Parathyroid adenoma (tissue), 2 donors: ENCODE measurements around the gene DTHD1.

Experiments
- H2AFZ ChIP-seq: fragments of 300-600 bp; sonication (generic); one replicate; pipeline ENCODE4 v1.7.0; 2017; ENCODE audit warnings: antibody characterized with exemption, mild to moderate bottlenecking
- H3K27ac ChIP-seq: fragments of 300-600 bp; sonication (generic); one replicate; pipeline ENCODE4 v1.7.0; 2017
- H3K27me3 ChIP-seq: fragments of 300-600 bp; sonication (generic); one replicate; pipeline ENCODE4 v1.7.0; 2017; ENCODE audit warnings: low read length; ENCODE audit not compliant: control insufficient read depth, insufficient read depth
- H3K36me3 ChIP-seq: fragments of 300-600 bp; sonication (generic); one replicate; pipeline ENCODE4 v1.7.0; 2017; ENCODE audit warnings: low read length; ENCODE audit not compliant: control insufficient read depth, insufficient read depth
- H3K4me1 ChIP-seq: fragments of 300-600 bp; sonication (generic); one replicate; pipeline ENCODE4 v1.7.0; 2017; ENCODE audit warnings: control low read depth
- H3K4me2 ChIP-seq: fragments of 300-600 bp; sonication (generic); one replicate; pipeline ENCODE4 v1.7.0; 2017; ENCODE audit warnings: low read length
- H3K4me3 ChIP-seq: fragments of 300-600 bp; sonication (generic); one replicate; pipeline ENCODE4 v1.7.0; 2017; ENCODE audit warnings: low read depth, low read length
- H3K79me2 ChIP-seq: fragments of 300-600 bp; sonication (generic); one replicate; pipeline ENCODE4 v1.7.0; 2017; ENCODE audit warnings: control low read depth
- H3K9ac ChIP-seq: fragments of 300-600 bp; sonication (generic); one replicate; pipeline ENCODE4 v1.7.0; 2017; ENCODE audit warnings: mild to moderate bottlenecking
- H3K9me3 ChIP-seq: fragments of 300-600 bp; sonication (generic); one replicate; pipeline ENCODE4 v1.7.0; 2017; ENCODE audit warnings: low read length; ENCODE audit not compliant: control insufficient read depth
- TF ChIP-seq, protein P1 (sequence below): fragments of 300-600 bp; sonication (generic); IDR thresholded peaks from one replicate; pipeline ENCODE4 v1.7.0; 2017; ENCODE audit warnings: antibody characterized with exemption, mild to moderate bottlenecking
- donor health status: primary hyperparathyroidism.

Gene DTHD1

DNA sequence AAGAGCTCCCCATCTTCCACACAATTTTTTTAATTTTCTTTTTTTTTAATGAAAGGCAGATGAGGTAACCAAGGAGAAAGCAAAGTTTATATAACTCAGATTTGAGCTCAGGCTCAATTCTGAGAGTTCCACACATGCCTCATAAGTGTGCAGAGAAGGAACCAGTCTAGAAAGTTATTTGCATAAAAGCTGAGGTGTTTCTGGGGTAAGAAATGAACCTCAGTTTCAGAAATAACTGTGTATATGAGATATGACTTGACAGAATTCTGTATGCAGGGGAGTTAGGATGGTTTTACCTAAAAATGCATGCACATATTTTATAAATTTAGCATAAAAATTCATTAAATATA, 51.3 kb downstream of the DTHD1 start:
- H3K27ac ChIP-seq: no peak overlapping the region
- H3K4me1 ChIP-seq: no peaks in the 10 kb centered on the region
- H3K27me3 ChIP-seq: no peaks in the 10 kb centered on the region
- no peak overlapping the region for H3K9ac ChIP-seq
- H3K4me3 ChIP-seq: no peak overlapping the region
- H3K4me2 ChIP-seq: no peak overlapping the region
- H2AFZ ChIP-seq: no peak overlapping the region
- H3K79me2 ChIP-seq: no peaks in the 10 kb centered on the region
- TF ChIP-seq, protein P1, sequence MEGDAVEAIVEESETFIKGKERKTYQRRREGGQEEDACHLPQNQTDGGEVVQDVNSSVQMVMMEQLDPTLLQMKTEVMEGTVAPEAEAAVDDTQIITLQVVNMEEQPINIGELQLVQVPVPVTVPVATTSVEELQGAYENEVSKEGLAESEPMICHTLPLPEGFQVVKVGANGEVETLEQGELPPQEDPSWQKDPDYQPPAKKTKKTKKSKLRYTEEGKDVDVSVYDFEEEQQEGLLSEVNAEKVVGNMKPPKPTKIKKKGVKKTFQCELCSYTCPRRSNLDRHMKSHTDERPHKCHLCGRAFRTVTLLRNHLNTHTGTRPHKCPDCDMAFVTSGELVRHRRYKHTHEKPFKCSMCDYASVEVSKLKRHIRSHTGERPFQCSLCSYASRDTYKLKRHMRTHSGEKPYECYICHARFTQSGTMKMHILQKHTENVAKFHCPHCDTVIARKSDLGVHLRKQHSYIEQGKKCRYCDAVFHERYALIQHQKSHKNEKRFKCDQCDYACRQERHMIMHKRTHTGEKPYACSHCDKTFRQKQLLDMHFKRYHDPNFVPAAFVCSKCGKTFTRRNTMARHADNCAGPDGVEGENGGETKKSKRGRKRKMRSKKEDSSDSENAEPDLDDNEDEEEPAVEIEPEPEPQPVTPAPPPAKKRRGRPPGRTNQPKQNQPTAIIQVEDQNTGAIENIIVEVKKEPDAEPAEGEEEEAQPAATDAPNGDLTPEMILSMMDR: no peak
- no peaks in the 10 kb centered on the region for H3K9me3 ChIP-seq
- H3K36me3 ChIP-seq: no peaks in the 10 kb centered on the region

DNA sequence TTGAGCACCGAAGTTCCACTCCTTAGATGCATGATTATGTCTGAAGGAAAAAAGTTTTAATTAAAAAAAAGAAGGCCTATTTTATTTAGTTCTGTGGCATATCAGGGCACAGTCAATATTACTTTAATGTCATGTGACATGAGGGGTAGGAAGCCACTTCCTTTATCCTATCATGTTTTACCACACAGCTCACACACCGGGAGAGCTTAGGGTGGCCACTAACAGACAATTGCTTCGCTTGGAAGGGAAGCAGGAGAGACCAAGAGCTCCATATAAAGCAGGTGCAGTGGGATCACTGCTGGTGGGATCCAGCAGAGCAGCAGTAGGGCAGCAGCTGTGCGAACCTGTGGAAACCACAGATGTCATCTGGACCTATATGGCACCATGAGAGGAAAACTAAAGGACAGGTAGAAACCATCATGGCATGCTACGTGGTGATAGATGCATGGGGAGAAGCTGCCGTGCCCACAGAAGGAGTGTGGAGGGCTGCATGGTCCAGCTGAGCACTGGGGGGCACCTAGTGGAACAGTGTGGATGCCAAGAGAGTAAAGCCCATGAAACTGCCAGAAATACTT, 52.0 kb downstream of the DTHD1 start:
- Histone ChIP-seq H2AFZ (no peak overlapping the region), H3K27me3 (no peaks in the 10 kb centered on the region), H3K9ac (no peak overlapping the region), H3K4me2 (no peak overlapping the region), H3K79me2 (no peaks in the 10 kb centered on the region), H3K27ac (no peak overlapping the region), H3K36me3 (no peaks in the 10 kb centered on the region), H3K4me3 (no peak overlapping the region), H3K4me1 (no peaks in the 10 kb centered on the region), H3K9me3 (no peaks in the 10 kb centered on the region)
- TF ChIP-seq, protein P1: no peak

DNA sequence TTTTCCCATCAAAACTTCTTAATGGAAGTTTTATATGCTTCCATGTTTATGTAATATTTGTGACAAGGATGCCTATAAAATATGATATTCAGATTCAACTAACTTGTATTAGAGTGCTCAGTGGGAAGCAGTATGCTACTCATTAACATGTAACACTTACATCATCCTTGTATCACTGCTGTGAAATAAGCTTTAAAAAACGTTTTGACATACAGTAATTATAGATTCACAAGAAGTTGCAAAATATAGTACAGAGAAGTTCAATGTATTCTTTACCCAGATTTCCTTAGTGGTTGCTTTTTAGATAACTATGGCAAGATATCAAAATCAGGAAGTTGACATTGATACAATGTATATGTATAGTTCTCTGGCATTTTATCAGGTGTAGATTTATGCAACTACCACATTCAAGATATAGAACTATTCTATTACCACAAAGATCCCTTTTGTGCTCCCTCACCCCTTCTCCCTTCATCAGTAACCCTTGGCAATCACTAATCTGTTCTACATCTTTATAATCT, 56.3 kb downstream of the DTHD1 start:
- Histone ChIP-seq H3K4me3 (no peak overlapping the region), H3K36me3 (no peaks in the 10 kb centered on the region), H3K4me1 (no peaks in the 10 kb centered on the region), H3K4me2 (no peak overlapping the region), H3K79me2 (no peaks in the 10 kb centered on the region), H3K27ac (no peak overlapping the region), H3K9ac (no peak overlapping the region), H2AFZ (no peak overlapping the region), H3K27me3 (no peaks in the 10 kb centered on the region), H3K9me3 (no peaks in the 10 kb centered on the region)
- TF ChIP-seq, protein P1: no peak

DNA sequence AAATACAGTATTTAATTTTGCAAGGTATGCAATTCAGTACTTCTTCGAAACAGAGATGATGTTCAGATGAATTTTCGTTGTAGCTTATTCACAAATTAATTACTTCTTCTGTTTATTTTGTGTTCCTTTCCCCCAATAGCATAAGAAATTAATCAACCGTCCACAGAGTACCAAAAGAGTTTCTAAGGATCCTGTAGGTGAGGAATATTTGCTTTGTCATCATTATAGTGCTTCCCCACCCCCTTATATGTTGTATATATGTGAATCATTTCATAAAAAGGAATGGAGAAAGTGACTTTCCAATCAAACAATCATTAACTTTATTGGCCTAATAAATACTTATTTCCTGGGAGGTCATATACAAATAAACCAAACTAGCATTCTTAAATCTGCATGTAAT, 57.6 kb downstream of the DTHD1 start:
- no peaks in the 10 kb centered on the region for H3K27me3 ChIP-seq
- no peak overlapping the region for H3K9ac ChIP-seq
- no peaks in the 10 kb centered on the region for H3K9me3 ChIP-seq
- no peaks in the 10 kb centered on the region for H3K79me2 ChIP-seq
- no peak overlapping the region for H3K27ac ChIP-seq
- H3K4me2 ChIP-seq: no peak overlapping the region
- TF ChIP-seq, protein P1: no peak
- no peak overlapping the region for H3K4me3 ChIP-seq
- no peak overlapping the region for H2AFZ ChIP-seq
- H3K36me3 ChIP-seq: no peaks in the 10 kb centered on the region
- no peaks in the 10 kb centered on the region for H3K4me1 ChIP-seq

DNA sequence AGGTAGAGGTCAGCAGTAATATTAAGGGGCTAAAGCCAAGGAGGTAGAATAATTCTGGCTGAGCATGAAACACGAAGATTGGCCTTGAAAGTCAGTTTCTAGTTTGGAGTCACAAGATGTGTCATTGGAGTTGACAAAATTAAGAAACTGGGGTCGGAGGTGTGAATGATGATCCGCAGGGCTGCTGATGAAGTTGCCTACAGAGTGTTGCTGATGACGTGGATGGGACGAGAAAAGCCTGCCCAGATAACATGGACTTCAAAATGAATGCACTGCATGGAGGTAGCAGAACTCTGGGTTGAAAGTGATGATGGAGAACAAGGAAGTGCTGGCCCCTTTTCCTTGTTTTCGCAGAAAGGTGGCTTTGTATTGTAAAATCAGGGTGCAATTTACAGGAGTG, 60.5 kb downstream of the DTHD1 start:
- no peaks in the 10 kb centered on the region for H3K27me3 ChIP-seq
- no peak overlapping the region for H3K4me3 ChIP-seq
- TF ChIP-seq, protein P1: no peak
- no peaks in the 10 kb centered on the region for H3K9me3 ChIP-seq
- no peaks in the 10 kb centered on the region for H3K79me2 ChIP-seq
- H3K9ac ChIP-seq: no peak overlapping the region
- no peak overlapping the region for H2AFZ ChIP-seq
- no peaks in the 10 kb centered on the region for H3K4me1 ChIP-seq
- no peak overlapping the region for H3K4me2 ChIP-seq
- H3K27ac ChIP-seq: no peak overlapping the region
- H3K36me3 ChIP-seq: no peaks in the 10 kb centered on the region
